ES-I3 (cell line): ENCODE results near the gene ADRM1.

ENCODE experiments used
- H3K36me3 ChIP-seq: 2 replicates; pipeline ENCODE4 v1.6.1; 2013; ENCODE audit warnings: mild to moderate bottlenecking, low read length, control low read depth, moderate library complexity; ENCODE audit not compliant: insufficient read depth
- H3K4me1 ChIP-seq: 2 replicates; pipeline ENCODE4 v1.6.1; 2013; ENCODE audit warnings: mild to moderate bottlenecking, control low read depth, low read length; ENCODE audit not compliant: insufficient read depth
- H3K9ac ChIP-seq: 2 replicates; pipeline ENCODE4 v1.6.1; 2013; ENCODE audit warnings: low read depth, mild to moderate bottlenecking, low read length, moderate library complexity
- H3K9me3 ChIP-seq: 2 replicates; pipeline ENCODE4 v1.6.1; 2013; ENCODE audit warnings: mild to moderate bottlenecking, low read length, moderate library complexity; ENCODE audit not compliant: control insufficient read depth, insufficient read depth

The ADRM1 gene

DNA sequence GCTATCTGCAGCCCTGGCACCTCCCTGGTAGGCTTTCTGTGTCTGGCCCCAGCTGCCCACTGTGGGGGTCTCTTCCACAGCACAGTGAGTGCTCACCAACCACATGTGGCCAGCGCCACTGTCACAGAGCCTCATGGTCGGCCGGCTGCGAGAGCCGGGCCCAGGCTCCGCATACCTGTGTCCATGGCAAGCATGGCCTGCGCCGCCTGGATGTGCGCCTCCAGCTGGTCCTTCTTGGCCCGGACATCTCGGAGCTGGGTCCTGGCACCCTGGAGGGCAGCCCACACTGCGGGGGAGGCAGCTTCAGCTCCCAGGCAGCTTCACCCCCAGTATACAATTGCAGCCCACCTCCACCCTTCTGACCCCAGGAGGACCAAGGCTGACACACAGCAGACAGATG, 13.0 kb downstream of the ADRM1 start:
- H3K36me3 ChIP-seq, result peaks cover 45% of the 10 kb centered on the region
- H3K4me1 ChIP-seq, result no peaks in the 10 kb centered on the region
- no peak overlapping the region for H3K9ac ChIP-seq
- H3K9me3 ChIP-seq, result peaks cover 6% of the 10 kb centered on the region; the same call in 1 of the 2 replicates

DNA sequence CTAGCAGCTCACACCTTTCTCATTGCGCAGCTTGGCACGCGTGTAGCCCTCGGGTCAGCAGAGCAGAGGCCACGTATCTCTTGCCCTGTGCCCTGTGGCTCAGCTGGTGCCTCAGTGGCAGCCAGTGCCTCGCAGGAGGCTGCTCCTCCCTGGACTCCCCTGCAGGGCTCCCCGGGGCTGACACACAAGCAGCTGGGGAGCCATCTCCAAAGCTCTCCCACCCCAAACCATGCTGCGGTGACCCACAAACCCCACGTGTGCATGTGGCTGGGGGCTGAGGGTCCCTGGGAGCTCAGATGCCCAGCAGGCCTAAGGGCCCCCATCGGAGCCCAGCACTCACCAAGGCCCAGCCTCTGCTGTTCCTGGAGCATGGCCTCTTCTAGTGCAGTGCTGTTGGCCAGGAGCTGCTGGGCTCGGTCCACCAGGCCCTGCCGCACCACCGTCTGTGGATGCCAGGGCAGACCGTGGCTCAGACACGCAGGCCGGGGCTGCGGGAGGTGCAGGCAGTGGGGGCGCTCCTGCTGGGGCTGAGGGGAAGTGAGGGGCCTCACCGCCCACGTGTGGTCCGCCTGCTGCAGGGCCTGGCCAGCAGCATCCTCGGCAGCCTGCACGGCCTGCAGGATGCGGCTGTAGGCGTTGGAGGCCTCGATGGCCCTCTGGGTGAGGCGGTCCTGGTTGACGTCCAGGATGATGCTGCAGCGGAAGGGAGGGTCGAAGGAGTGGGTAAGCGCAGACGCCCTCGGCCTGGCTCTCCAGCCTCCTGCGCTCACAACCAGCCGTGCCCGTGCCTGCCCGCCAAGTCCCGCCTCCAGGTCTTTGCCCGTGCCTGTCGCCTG, 13.8 kb downstream of the ADRM1 start:
- no peak overlapping the region for H3K9ac ChIP-seq

DNA sequence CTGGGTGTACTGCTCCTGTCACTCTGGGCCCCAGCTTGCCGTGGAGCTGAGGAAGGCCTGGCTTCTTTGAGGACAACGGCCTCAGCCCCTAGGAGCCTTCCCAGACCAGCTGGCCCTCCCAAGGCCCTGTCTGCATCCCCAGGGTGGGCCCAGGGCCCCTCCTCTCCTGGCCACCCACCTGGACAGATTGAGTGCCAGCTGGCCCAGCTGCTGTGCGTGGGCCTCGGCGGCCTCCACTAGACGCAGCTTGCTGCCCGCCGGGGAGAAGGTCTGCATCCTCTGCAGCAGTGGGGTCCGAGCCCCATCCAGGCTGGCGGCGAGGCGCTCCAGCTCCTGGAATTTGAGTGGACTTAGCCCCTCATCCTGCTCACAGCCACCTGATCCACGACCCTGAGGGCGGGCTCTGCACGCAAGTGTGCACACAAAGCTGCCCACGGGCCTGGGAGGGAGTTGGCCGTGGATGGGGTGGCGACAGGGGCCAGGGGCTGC, 14.4 kb downstream of the ADRM1 start:
- H3K36me3 ChIP-seq, result peaks cover 46% of the 10 kb centered on the region
- H3K9ac ChIP-seq, result no peak overlapping the region
- no peaks in the 10 kb centered on the region for H3K4me1 ChIP-seq
- peaks cover 6% of the 10 kb centered on the region; the same call in 1 of the 2 replicates for H3K9me3 ChIP-seq

More for the DNA sequence above, 13.8 kb downstream of the ADRM1 start:
- H3K36me3 ChIP-seq, result peaks cover 46% of the 10 kb centered on the region
- H3K4me1 ChIP-seq, result no peaks in the 10 kb centered on the region
- H3K9me3 ChIP-seq, result peaks cover 6% of the 10 kb centered on the region; the same call in 1 of the 2 replicates

DNA sequence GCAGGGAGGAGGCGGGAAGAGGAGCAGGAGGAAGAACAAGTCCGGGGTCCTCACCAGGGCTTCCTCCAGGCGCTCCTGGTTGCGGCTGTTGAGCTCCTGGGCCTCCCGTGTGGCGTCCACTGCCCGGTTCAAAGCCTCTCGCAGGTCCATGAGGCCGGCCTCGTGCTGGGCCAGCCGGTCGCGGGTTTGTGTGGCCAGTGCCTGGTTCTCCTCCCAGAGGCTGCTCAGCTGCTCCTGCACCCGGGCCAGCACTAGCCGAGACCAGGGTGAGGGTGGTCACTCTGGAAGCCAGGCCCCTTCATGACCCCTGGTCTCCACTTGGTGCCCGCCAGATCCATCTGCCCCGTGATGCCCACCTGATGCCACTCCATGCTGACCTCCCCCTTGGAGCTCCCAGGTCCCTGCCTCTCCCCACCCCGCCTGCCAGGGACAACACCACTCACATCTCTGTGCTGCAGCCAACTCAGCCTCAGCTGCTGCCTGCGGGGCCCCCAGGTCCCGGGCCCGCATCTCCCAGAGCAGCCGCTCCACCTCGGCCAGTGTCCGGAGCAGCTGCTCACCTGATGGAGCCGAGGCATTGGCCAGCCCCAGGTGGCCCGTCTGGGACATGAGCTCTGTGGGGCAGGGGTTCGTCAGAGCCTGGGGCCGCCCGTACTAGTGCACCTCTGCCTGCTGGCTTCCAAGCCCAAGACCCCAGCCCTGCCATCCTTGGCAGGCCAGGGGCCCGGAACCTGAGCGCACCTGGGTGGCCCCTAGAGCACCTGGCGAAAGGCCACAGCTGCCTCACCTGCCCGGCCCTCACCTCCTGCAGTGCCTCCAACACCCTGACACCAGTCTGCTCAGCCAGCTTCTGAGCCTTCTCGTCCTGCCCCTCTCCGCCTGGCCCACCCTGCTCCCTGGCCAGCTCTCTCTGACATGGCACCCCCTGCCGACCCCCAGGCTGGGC, 15.9 kb downstream of the ADRM1 start:
- Histone ChIP-seq H3K9me3 (peaks cover 6% of the 10 kb centered on the region; the same call in 1 of the 2 replicates), H3K9ac (no peak overlapping the region), H3K4me1 (no peaks in the 10 kb centered on the region), H3K36me3 (peaks cover 46% of the 10 kb centered on the region)

DNA sequence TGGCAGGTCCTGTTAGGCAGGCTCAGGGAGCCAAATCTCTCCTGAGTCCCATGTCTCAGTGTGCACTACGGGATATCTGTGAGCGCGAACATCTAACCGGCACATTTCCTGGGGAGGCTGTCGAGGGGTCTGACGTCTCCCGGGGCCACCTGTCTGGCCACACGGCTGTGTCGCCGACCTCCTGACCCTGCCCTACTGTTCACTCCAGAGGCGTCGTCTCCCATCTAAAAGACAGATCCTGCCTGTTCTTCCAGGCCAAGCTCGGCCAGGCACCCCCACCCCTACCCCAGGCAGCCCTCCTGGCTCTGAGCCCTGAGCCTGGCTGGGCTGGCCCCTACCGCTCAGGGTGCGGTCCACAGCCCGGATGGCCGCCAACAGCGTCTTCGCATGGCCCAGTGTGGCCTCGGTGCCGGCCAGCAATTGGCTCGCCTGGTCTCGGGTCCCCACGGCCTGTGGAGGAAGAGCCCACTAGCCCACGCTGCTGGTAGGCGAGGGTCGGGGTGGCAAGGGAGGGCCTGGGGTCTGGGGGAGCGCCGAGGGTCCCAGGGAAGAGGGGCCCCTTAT, 16.6 kb downstream of the ADRM1 start:
- Histone ChIP-seq H3K4me1 (no peaks in the 10 kb centered on the region), H3K9ac (no peak overlapping the region), H3K9me3 (peaks cover 6% of the 10 kb centered on the region; the same call in 1 of the 2 replicates), H3K36me3 (peaks cover 47% of the 10 kb centered on the region)

DNA sequence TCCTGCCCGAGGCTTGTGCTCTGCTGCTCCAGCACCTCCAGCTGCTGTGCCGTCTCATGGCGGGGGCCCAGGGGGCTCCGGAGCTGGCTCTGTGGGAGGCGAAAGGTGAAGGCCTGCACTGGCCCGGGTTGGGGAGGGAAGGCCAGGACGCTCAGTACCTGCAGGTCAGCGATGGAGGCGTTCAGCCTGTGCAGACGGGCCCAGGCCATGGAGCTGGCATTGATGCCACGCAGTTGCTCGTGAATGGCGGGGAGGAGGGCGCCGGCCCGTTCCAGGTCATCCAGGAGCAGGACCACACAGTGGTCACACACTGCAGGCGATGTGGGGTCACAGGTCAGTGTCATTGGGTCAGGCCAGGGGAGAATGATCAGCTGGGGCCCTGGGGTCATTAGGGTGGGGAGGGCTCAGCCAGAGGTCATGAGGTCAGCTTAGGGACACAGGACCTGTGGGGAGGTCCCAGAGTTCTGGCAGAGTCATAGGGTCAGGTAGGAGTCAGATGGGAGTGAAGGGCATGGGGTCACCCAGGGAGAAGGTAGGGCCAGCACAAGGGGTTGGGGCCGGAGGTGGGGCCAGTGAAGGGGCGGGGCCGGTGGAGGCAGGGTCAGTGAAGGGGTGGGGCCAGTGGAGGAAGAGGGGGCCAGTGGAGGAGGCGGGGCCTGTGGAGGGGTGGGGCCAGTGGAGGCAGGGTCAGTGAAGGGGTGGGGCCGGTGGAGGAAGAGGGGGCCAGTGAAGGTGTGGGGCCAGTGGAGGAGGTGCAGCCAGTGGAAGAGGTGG, 18.0 kb downstream of the ADRM1 start:
- no peak overlapping the region for H3K9ac ChIP-seq
- peaks cover 6% of the 10 kb centered on the region; the same call in 1 of the 2 replicates for H3K9me3 ChIP-seq
- H3K4me1 ChIP-seq, result no peaks in the 10 kb centered on the region
- peaks cover 47% of the 10 kb centered on the region for H3K36me3 ChIP-seq

DNA sequence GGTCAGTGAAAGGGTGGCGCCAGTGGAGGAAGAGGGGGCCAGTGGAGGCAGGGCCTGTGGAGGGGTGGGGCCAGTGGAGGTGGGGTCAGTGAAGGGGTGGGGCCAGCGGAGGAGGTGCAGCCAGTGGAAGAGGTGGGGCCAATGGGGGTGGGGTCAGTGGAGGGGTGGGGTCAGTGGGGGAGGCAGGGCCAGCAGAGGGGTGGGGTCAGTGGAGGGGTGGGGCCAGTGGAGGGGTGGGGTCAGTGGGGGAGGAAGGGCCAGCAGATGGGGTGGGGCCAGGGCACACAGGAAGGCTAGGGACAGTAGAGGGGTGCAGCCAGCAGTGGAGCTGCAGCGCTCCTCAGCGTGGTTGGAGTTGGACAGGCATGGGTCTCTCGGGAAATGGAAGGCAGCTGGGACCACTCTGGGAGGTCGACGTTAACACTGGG, 18.7 kb downstream of the ADRM1 start:
- Histone ChIP-seq H3K9ac (no peak overlapping the region), H3K9me3 (peaks cover 6% of the 10 kb centered on the region; the same call in 1 of the 2 replicates), H3K4me1 (no peaks in the 10 kb centered on the region), H3K36me3 (peaks cover 45% of the 10 kb centered on the region)

DNA sequence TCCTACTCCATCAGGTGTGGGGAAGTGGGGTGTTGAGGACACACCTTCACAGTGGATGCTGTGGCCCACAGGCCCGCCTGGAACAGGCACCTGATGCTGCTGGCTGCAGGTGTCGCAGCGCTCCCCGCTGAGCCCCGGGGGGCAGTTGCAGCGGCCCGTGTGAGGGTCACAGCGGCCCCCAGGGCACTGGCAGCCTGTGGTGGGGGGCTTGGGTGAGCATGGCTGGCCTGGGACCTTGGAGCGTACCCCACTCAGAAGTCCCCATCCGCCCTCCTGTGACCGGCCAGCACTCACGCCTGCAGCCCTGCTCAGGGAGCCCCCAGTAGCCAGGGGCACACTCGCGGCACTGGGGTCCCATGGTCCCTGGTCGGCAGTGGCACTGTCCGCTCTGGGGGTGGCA, 19.2 kb downstream of the ADRM1 start:
- Histone ChIP-seq H3K9me3 (peaks cover 6% of the 10 kb centered on the region; the same call in 1 of the 2 replicates), H3K4me1 (no peaks in the 10 kb centered on the region), H3K36me3 (peaks cover 41% of the 10 kb centered on the region), H3K9ac (no peak overlapping the region)

DNA sequence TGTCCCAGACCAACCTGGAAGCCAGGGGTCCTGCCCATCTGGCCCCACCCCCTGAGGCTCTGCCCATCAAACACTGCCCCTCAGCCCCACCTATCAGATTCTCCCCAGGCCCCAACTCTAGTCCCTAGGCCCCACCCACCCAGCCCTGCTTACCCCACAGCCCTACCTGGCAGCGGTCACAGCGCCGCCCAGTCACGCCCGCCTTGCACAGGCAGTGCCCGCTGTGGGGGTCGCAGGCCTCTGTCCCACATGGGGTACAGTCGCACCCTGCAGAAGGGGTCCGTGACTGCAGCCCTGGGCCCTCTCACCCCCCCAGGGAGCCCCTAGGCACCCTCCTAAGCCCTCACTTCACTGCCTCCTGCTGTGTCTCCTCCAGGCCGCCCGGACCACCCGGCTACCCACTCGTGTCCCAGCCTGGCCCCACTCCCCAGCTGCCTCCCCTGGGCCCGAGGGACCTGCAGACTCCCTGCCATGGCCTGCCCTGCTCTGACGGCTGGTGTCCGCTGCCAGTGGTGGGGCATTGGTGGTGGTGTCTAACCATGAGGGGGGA, 19.8 kb downstream of the ADRM1 start:
- Histone ChIP-seq H3K9ac (no peak overlapping the region), H3K36me3 (peaks cover 36% of the 10 kb centered on the region), H3K4me1 (no peaks in the 10 kb centered on the region), H3K9me3 (0 out of 2 replicates have a peak, but pooled peaks cover 1% of the 10 kb centered on the region)

DNA sequence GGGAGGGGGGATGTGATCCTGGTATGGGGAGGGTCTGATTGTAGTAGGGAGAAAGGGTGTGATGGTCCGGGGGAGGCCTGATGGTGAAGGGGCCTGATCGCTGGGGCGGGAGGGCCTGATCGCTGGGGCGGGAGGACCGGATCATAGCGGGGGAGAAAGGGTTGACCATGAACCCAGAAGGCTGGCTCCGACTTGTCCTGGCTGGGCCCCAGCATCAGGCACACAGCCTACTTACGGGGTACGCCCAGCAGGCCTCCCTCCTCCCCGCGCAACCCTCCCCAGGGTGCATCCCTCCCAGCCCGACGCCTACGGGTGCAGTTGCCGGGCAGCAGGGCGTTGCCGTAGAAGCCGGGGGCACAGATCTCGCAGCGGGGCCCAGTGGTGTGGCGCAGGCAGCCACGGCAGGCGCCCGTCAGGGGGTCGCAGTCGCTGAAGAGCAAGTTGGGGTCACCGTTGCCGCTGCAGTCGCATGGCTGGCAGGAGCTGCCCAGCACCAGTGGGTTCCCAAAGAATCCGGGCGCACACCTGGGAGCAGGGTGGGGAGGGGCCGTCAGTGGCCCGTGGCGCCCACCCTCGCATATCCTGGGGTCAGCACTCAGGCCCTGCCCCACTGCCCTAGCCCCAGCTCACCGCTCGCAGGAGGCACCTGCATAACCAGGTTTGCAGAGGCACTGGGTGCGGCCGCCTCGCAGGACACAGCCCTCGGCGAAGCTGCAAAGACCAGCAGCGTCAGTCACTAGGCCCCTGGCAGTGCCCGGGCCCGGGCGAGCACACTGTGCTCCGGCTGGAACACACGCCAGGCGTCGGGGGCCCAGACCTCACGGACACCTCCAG, 20.6 kb downstream of the ADRM1 start:
- Histone ChIP-seq H3K36me3 (peaks cover 43% of the 10 kb centered on the region), H3K9ac (no peak overlapping the region), H3K9me3 (no peaks in the 10 kb centered on the region), H3K4me1 (no peaks in the 10 kb centered on the region)

DNA sequence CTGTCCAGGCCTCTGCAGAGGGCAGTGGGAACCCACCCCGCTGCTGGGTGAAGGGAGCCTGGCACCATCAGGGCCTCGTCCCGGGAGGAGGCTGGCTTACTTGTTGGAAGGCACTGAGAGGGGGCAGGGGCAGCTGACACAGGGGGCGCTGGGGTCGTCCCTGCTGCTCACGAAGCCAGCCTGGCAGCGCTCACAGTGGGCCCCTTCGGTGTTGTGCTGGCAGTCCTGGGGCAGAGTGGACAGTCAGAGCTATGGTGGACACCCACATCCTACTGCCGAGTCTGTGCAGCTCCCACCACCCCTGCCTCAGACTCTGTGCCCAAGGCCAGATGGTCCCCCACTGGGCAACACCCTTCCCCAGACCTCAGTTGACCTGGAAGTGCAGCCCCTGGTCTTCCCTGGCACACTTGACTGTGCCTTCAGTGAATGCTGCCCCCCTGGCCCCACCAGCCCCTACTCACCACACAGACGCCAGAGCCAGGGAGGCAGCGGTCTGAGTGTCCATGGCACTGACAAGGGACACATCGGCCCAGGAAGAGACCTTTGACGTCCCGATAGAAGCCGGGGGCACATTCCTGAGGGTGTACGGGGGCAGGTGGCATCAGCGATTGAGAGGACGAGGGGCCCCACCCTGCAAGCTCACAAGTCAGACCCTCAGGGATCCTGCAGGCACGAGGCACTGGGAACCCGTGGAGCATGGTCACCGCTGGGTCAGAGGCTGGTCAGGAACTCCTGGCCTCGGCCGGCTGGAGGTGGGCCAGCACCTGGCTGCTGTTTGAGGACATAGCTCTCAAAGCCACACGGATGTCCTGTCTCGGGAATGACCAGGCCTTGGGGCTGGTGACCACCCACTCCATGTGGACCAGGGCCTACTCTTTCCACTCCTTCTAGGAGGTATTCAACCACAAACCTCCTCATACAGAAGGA, 21.4 kb downstream of the ADRM1 start:
- peaks cover 34% of the 10 kb centered on the region for H3K36me3 ChIP-seq

More for the DNA sequence above, 21.4 kb downstream of the ADRM1 start:
- Histone ChIP-seq H3K9ac (no peak overlapping the region), H3K9me3 (no peaks in the 10 kb centered on the region), H3K4me1 (no peaks in the 10 kb centered on the region)
